ENCODE measurements around the gene CMKLR1. TPM values are rescaled to one million over a fixed set of nuclear protein-coding genes. Genes with fewer than 3 reads are reported as not detected.

CMKLR1 gene
- total RNA-seq, 2 experiments from 2014 or later, result not detected

DNA sequence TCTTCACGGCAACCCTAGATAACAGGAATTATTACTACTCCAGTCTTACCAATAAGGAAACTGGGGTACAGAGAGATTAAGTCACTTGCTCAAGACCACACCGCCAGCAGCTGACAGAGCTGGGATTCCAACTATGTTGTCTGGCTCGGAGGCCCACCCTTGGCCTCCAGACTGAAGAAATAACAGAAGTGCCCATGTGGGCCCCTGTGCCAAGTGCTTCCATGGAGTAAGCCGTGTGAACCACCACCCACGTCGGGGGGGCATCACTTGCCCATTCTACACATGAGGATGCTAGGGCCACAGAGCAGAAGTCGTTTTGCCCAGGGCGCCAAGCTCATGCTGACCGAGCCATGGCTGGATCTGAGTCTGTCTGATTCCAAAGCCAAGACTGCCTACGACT lies 926 bp upstream of the CMKLR1 start:
- POLR2A ChIA-PET, result no interaction called here
- CTCF ChIA-PET, result no interaction called here

DNA sequence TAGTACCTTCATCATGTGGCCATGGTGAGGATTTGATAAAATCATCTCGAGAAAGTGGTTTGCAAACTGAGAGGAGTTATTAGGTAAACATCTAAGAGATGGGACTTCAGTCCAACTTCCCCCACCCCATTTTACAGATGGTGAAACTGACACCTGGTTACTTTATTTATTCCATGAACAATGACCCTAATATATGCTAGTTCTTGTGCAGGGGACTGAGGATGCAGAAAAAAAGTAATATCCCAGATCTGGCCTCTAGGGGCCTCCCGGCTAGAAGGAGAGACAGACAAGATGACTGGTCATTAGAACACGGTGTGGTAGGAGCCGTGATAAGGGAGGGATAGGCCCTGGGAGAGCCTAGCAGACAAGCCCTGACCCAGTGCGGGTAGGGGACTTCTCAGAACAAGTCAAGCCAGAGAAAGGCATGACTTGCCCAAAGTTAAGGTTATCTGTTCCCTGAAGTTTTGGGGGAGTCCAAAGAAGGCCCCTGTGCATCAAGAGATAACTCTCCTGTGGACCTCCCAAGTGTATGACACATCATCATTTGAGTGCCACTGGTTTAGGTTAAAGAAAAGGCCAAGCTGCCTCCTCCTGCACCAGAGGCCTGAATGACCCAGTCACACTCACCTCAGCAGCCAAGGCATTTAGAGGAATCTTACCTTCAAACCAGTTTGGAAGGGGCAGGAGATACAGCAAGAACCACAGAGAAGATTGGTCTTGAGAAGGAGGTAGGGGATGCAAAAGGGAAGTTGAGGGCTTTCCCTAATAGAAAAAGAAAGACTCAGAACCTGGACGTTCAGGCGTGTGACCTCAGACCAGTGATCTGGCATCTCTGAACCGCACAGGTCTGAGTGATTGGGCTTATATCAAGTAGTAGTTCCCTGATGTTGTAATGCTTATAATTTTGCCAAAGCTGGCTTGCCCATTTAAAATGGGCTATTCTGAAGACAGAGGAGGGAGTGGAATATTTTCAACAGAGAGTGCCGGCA lies 1.6 kb downstream of the CMKLR1 start:
- CTCF ChIA-PET, result no interaction called here
- POLR2A ChIA-PET, result no interaction called here

- ChIA-PET CTCF (no interaction called here), POLR2A (no interaction called here)
Measured at GRCh38 chr12:108335349-108336119, 3.6 kb downstream of the CMKLR1 start.

DNA sequence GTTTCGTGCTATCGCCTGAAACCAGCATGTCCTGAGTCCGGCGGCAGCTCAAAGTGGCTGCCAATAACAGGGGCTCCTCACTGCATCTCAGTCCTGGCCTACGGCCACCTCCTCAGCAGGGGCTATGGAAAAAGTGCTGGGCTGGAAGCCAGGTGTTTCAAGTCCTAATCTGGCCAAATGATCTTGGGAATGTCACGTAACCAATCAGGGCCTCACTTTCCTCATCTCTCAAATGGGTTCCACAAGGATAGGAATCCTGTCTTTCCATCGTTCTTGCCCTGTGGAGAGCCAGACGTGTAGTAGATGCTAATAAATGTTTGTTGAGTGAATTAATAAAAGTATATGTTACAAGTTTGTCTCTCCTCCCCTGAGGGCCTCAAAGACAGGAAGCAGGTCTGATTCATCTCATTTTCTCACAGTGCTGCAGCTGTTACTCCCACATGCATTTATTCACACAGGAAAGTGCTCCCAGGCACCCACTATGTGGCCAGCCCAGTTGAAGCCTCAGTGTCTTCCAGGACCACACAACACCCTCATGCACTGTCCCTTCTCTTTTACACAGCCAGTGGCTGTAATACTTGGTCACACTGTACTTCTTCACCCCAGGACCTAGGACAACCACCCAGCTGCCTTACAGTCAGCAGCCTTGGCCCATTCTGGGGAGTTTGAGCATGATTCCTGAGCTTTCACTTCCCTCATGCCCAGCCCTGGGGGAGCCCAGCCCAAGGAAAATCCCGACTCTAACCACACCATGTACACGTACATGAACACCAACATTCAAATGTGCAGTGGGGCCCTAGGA lies 5.0 kb downstream of the CMKLR1 start:
- POLR2A ChIA-PET, result no interaction called here
- CTCF ChIA-PET, result interaction anchor here (0.6 kb wide), 1 partner anchor 654 kb away, joined by 3 read pairs; no protein-coding TSS in a partner anchor

DNA sequence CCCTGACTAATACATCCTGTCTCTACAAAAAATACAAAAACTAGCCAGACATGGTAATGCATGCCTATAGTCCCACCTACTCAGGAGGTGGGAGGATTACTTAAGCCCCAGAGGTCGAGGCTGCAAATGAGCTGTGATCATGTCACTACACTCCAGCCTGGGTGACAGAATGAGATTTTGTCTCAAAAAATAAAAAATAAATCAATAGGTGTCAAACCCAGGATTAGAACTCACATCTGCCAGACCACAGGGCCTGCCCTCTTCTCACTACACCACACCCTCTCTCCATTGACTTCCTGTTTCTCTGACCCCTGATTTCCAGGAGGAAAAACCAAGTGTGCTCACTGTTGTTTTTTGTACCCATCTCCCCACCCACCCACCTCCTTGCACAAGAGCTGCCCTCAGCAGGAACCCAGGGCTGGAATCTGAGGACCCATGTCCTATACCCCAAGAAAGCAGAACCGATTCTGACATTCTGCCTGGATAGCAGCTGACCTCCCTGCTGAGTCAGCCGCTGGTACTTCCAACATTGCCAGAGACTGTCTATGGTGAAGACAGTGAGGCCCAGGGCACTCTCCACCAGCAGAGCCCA lies 6.2 kb downstream of the CMKLR1 start:
- POLR2A ChIA-PET, result no interaction called here
- CTCF ChIA-PET, result no interaction called here

GRCh38 chr12:108328420-108328819 lies 10.7 kb downstream of the CMKLR1 start:
- CTCF ChIA-PET, result no interaction called here
- POLR2A ChIA-PET, result no interaction called here

- CTCF ChIA-PET, result no interaction called here
- POLR2A ChIA-PET, result no interaction called here
Measured at GRCh38 chr12:108327621-108328344, 11.3 kb downstream of the CMKLR1 start.

DNA sequence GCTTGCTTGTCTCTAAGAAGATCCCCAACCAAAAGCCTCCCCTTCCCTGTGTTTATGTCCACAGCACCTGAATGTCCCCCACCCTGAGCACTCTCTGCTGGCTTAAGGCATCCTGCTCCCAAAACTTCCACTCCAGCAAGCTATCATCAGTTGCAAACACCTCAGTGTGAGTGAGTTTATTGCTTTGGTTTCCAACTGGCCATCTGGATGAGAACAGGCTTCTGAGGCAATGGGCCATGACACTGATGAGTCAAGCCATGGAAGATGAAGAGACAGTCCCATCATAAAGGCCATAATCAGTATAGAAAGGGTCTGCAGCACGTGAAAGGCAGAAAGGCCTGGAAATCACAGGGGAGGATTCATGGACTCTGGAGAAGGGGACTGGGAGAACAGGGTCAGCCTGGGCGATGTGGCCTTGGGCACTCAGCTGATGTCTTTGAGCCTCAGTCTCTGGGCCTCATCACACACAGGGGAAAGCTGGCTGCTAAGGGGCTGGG lies 12.8 kb downstream of the CMKLR1 start:
- POLR2A ChIA-PET, result no interaction called here
- CTCF ChIA-PET, result no interaction called here

- CTCF ChIA-PET, result no interaction called here
- POLR2A ChIA-PET, result no interaction called here
Measured at GRCh38 chr12:108325549-108325948, 13.6 kb downstream of the CMKLR1 start.

- ChIA-PET POLR2A (no interaction called here), CTCF (no interaction called here)
Measured at GRCh38 chr12:108325018-108325358, 14.1 kb downstream of the CMKLR1 start.

DNA sequence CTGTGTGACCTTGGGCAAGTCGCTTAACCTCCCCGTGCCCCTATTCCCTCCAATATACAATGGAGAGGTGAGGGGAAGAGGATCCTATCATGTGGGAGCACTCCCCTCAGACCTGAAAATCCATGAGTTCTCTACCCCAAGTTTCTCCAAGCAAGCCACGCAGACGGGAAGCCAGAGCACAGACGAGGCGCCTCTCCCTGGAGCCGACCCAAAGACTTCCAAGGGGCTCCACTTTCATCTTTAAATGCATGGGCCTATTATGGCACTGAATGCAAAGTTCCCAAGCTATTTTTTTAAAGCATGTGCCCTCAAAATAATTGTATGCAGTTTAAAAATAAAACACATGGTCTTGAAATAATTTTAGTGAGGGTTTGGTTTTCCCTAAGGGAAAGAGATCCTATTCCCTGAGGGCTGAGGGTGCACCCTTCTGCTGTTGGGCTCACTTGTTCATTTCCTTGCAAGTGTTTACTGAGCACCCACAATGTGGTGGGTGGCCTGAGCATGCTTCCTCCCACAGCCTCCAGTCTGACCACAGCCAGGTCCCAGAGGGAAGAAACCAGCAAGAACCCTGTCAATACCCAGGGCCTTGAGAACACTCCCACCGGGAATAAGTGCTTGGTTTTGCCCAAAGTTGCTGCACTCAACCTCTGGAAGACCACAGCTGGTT lies 14.6 kb downstream of the CMKLR1 start:
- CTCF ChIA-PET, result no interaction called here
- POLR2A ChIA-PET, result no interaction called here

GRCh38 chr12:108323581-108323980 lies 15.5 kb downstream of the CMKLR1 start:
- ChIA-PET CTCF (no interaction called here), POLR2A (no interaction called here)

- POLR2A ChIA-PET, result no interaction called here
- CTCF ChIA-PET, result no interaction called here
Measured at GRCh38 chr12:108322998-108323397, 16.1 kb downstream of the CMKLR1 start.

GRCh38 chr12:108321688-108322087 lies 17.4 kb downstream of the CMKLR1 start:
- ChIA-PET POLR2A (no interaction called here), CTCF (interaction anchor here (1.1 kb wide), 1 partner anchor 14 kb away, joined by 3 read pairs; no protein-coding TSS in a partner anchor)

DNA sequence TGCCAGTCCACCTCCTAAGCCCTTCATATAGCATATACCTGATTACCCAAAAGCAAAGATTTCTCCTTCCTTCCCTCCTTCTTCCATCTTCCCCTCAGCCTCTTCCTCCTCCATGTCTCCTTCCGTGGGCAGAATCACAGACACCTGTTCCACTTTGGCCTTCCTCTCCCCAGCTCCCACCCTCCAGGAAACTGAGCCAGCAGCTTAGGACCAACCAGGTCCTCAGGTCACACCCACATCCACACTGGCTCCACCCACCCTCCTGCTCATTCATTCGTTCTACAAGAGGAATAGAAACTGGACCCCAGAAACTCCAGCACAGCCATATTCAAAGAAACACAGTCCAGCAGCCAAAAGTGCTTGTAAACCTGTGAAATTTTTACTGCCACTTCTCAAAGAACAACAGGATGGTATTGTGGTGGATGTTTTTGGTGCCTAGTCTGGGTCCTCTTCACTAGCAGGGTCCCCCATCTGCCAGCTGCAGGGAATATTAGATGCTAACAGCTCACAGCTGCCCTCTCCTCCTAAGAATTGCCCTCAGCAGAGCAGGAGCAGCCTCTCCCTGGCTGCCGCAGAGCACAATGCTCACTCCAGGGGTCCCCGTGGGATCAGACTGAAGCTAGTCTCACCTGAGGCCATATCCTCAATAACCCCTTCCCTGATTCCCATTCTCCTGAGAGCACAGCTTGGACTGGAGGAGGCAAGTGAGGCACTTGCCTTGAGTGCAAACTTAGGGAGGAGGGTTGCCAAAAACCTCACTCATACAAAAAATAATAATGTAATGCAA lies 18.4 kb downstream of the CMKLR1 start:
- ChIA-PET POLR2A (no interaction called here), CTCF (interaction anchor here (1.1 kb wide), 1 partner anchor 13 kb away, joined by 3 read pairs; no protein-coding TSS in a partner anchor)

- POLR2A ChIA-PET, result no interaction called here
- CTCF ChIA-PET, result no interaction called here
Measured at GRCh38 chr12:108319277-108320234, 19.6 kb downstream of the CMKLR1 start.
